ENCODE data around the gene PRKAR1B. TPM values are rescaled to one million over a fixed set of nuclear protein-coding genes. Genes with fewer than 3 reads are reported as not detected.

The PRKAR1B gene
- total RNA-seq, 1 experiment from 2014 or later: 43.3 TPM

DNA sequence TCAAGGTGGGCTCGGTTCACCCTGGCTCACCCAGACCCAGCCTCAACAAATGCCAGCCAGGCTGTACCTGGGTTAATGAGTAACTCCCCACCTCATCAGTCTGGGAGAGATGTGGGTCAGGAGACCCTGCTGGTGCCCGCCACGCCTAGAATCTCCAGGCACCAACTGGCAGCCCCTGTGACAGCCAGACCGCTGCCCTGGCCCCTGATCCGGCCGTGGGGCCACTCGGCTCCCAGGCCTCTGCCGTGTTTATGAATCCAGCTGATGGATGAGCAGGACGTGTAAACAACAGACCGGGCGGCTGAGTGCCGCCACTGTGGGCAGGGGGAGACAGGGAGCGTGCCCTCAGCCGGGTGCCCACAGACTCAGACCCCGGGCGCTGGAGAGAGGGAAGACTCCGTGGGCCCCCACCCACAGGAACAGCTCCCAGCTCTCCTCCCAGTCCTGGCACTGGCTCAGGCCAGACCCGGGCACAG, 173.4 kb downstream of the PRKAR1B start:
- no peak overlapping the region for H2BK12ac ChIP-seq (ENCODE audit: insufficient read length, low read depth, low read length)
- H3K14ac ChIP-seq (ENCODE audit: insufficient read depth, low read length): no peak overlapping the region
- H3T11ph ChIP-seq (ENCODE audit: low read length): no peak overlapping the region
- Mint-ChIP-seq H3K4me3 (no peak overlapping the region), H3K27me3 (ENCODE audit: low read depth) (no peaks in the 10 kb centered on the region), H3K27ac (no peak overlapping the region), H3K4me1 (no peaks in the 10 kb centered on the region), H3K9me3 (0 out of 5 replicates have a peak, but pooled peaks cover 0 to 2% of the 10 kb centered on the region in 2 experiments), H3K36me3 (ENCODE audit: insufficient read depth in 1 of 3, low read depth in 3 of 3) (peaks cover 0 to 4% (median 2%) of the 10 kb centered on the region in 3 experiments; a peak in 3 of 7 replicates)
- H2BK5ac ChIP-seq (ENCODE audit: insufficient read length, low read length): no peak overlapping the region
- H3K4me1 ChIP-seq (ENCODE audit: insufficient read depth, low read length): no peaks in the 10 kb centered on the region
- no peak overlapping the region for H4K8ac ChIP-seq (replicated peaks; ENCODE audit: insufficient read length, low read depth, low read length)
- no peak overlapping the region for H3K27ac ChIP-seq (ENCODE audit: insufficient read length, low read depth, low read length)
- TF ChIP-seq CTCF (conservative IDR thresholded peaks at IDR 0.05): no peak
- H3K9ac ChIP-seq (ENCODE audit: extremely low read depth, insufficient read length, low read length): no peak overlapping the region
- H4K5ac ChIP-seq (ENCODE audit: insufficient read length, low read depth, low read length): no peak overlapping the region
- H3K23me2 ChIP-seq (ENCODE audit: insufficient read length, low read depth, low read length, poor library complexity, severe bottlenecking): no peaks in the 10 kb centered on the region
- H4K91ac ChIP-seq (ENCODE audit: insufficient read length, low read depth, low read length): no peak overlapping the region
- H3K79me1 ChIP-seq (ENCODE audit: insufficient read depth, low read depth, low read length, poor library complexity, severe bottlenecking): no peaks in the 10 kb centered on the region
- no peak overlapping the region for H3K18ac ChIP-seq (ENCODE audit: insufficient read length, low read depth, low read length)
- no peak overlapping the region for H2AK5ac ChIP-seq (ENCODE audit: insufficient read length, low read length)
- H3K9me3 ChIP-seq (ENCODE audit: control insufficient read depth, low read depth, low read length): no peaks in the 10 kb centered on the region
- no peak for DNase-seq
- WGBS (ENCODE audit: extremely low coverage, insufficient read length, low lambda C conversion rate): no CpG with 5 or more reads among the region's 18 CpGs
- H3K79me2 ChIP-seq (ENCODE audit: insufficient read depth, low read length): no peaks in the 10 kb centered on the region
- no peak overlapping the region for H3K56ac ChIP-seq (ENCODE audit: insufficient read length, low read depth, low read length)
- no peaks in the 10 kb centered on the region for H4K20me1 ChIP-seq (ENCODE audit: control insufficient read depth, insufficient read depth, insufficient read length)
- no peak overlapping the region for H2BK15ac ChIP-seq (ENCODE audit: low read depth, low read length)
- no peak overlapping the region for H2BK120ac ChIP-seq (ENCODE audit: low read depth, low read length, poor library complexity, severe bottlenecking)
- no peak overlapping the region for H2AFZ ChIP-seq (ENCODE audit: low read length)
- H3K27me3 ChIP-seq (ENCODE audit: insufficient read depth, low read length): no peaks in the 10 kb centered on the region
- H3K23ac ChIP-seq (ENCODE audit: insufficient read length, low read depth, low read length): no peak overlapping the region
- no peak overlapping the region for H3K4me2 ChIP-seq (ENCODE audit: insufficient read depth, insufficient read length, low read length)
- no peak overlapping the region for H2BK20ac ChIP-seq (ENCODE audit: low read depth, low read length, poor library complexity, severe bottlenecking)
- H3K4ac ChIP-seq (ENCODE audit: low read depth, low read length): no peak overlapping the region
